ENCODE data around the gene AGO3. TPM values are rescaled to one million over a fixed set of nuclear protein-coding genes. Genes with fewer than 3 reads are reported as not detected.
A peak's percentile ranks its signal among the peaks of the same experiment; 100 is the strongest.
"Not testable (repeated sequence)": the region's sequence is repeated elsewhere in the genome, so short reads cannot be mapped to it uniquely, and the experiment has no call there.

The AGO3 gene
- polyA plus RNA-seq, 2 donors: 2.6 to 3.2 TPM

GRCh38 chr1:36023098-36023769 lies 92.3 kb downstream of the AGO3 start:
- Histone ChIP-seq H3K36me3 (ENCODE audit: control insufficient read depth in 2 of 2, insufficient read depth in 2 of 2, low read length in 1 of 2) (no peaks in the 10 kb centered on the region), H3K9me3 (ENCODE audit: control insufficient read depth in 2 of 2, insufficient read depth in 1 of 2, low read depth in 1 of 2, low read length in 1 of 2) (no peaks in the 10 kb centered on the region), H3K4me1 (ENCODE audit: control insufficient read depth in 2 of 2, insufficient read depth in 2 of 2, low read length in 1 of 2) (no peaks in the 10 kb centered on the region), H3K4me3 (ENCODE audit: low read depth in 1 of 2, low read length in 2 of 2) (no peak overlapping the region), H3K27ac (ENCODE audit: low read depth in 2 of 2, low read length in 1 of 2) (peak overlapping the region in 1 of 2 donors; percentile 35), H3K27me3 (ENCODE audit: control insufficient read depth in 1 of 2, insufficient read depth in 2 of 2, low read length in 2 of 2) (no peaks in the 10 kb centered on the region)
- WGBS, 2 donors: 44 to 55% methylated on average over 5 of the region's 5 CpGs

- not testable (repeated sequence) for H3K9me3 ChIP-seq (ENCODE audit: control insufficient read depth in 2 of 2, insufficient read depth in 1 of 2, low read depth in 1 of 2, low read length in 1 of 2); H3K27ac ChIP-seq (ENCODE audit: low read depth in 2 of 2, low read length in 1 of 2); H3K4me1 ChIP-seq (ENCODE audit: control insufficient read depth in 2 of 2, insufficient read depth in 2 of 2, low read length in 1 of 2); H3K27me3 ChIP-seq (ENCODE audit: control insufficient read depth in 1 of 2, insufficient read depth in 2 of 2, low read length in 2 of 2); H3K4me3 ChIP-seq (ENCODE audit: low read depth in 1 of 2, low read length in 2 of 2); H3K36me3 ChIP-seq (ENCODE audit: control insufficient read depth in 2 of 2, insufficient read depth in 2 of 2, low read length in 1 of 2)
- 95% methylated on average over 3 of the region's 3 CpGs for WGBS, 2 donors
Observed at GRCh38 chr1:36024024-36024423, 93.1 kb downstream of the AGO3 start.

DNA sequence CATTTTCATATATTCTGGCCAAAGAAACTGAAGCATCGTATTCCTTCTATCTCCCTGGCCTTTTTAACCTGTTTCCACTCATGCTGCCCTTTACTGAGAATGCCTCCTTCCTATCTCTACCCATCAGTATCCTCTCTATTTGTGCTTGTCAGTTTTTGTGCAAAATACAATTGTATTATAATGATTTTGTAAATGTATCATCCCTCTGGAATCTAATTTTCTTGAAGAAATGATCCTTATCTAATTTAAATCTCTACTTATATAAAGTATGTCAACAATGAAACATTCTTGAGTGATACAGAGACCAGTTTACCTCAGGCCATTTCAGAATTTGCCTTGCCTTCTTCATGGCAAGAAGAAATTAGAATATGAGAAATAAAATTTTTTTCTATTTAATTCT lies 93.9 kb downstream of the AGO3 start:
- 94 to 100% methylated on average over 1 of the region's 1 CpG for WGBS, 2 donors
- Histone ChIP-seq H3K27ac (ENCODE audit: low read depth in 2 of 2, low read length in 1 of 2) (no peak overlapping the region), H3K4me3 (ENCODE audit: low read depth in 1 of 2, low read length in 2 of 2) (no peak overlapping the region), H3K9me3 (ENCODE audit: control insufficient read depth in 2 of 2, insufficient read depth in 1 of 2, low read depth in 1 of 2, low read length in 1 of 2) (no peaks in the 10 kb centered on the region), H3K36me3 (ENCODE audit: control insufficient read depth in 2 of 2, insufficient read depth in 2 of 2, low read length in 1 of 2) (no peaks in the 10 kb centered on the region), H3K4me1 (ENCODE audit: control insufficient read depth in 2 of 2, insufficient read depth in 2 of 2, low read length in 1 of 2) (no peaks in the 10 kb centered on the region), H3K27me3 (ENCODE audit: control insufficient read depth in 1 of 2, insufficient read depth in 2 of 2, low read length in 2 of 2) (no peaks in the 10 kb centered on the region)

- Histone ChIP-seq H3K4me1 (ENCODE audit: control insufficient read depth in 2 of 2, insufficient read depth in 2 of 2, low read length in 1 of 2) (no peaks in the 10 kb centered on the region), H3K36me3 (ENCODE audit: control insufficient read depth in 2 of 2, insufficient read depth in 2 of 2, low read length in 1 of 2) (no peaks in the 10 kb centered on the region), H3K27ac (ENCODE audit: low read depth in 2 of 2, low read length in 1 of 2) (no peak overlapping the region), H3K4me3 (ENCODE audit: low read depth in 1 of 2, low read length in 2 of 2) (no peak overlapping the region), H3K9me3 (ENCODE audit: control insufficient read depth in 2 of 2, insufficient read depth in 1 of 2, low read depth in 1 of 2, low read length in 1 of 2) (no peaks in the 10 kb centered on the region), H3K27me3 (ENCODE audit: control insufficient read depth in 1 of 2, insufficient read depth in 2 of 2, low read length in 2 of 2) (no peaks in the 10 kb centered on the region)
- WGBS, 2 donors: 91 to 92% methylated on average over 3 of the region's 3 CpGs
Observed at GRCh38 chr1:36027766-36028165, 96.9 kb downstream of the AGO3 start.

DNA sequence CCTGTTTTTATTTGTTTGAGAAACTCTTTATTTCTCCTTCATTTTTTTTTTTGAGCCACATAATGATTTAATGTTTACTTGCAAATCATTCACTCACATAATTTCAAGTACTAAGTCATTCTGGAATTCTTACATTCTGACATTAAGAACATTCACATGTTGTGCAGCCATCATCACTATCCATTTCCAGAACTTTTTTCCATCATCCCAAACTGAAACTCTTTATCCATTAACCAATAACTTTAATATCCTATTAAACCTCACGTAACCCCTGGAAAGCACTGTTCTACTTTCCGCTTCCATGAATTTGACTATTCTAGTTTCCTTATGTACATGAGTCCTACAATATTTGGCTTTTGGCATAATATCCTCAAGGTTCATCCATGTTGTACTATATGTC lies 100.5 kb downstream of the AGO3 start:
- Histone ChIP-seq H3K4me1 (ENCODE audit: control insufficient read depth in 2 of 2, insufficient read depth in 2 of 2, low read length in 1 of 2) (no peaks in the 10 kb centered on the region), H3K27me3 (ENCODE audit: control insufficient read depth in 1 of 2, insufficient read depth in 2 of 2, low read length in 2 of 2) (no peaks in the 10 kb centered on the region), H3K9me3 (ENCODE audit: control insufficient read depth in 2 of 2, insufficient read depth in 1 of 2, low read depth in 1 of 2, low read length in 1 of 2) (no peaks in the 10 kb centered on the region), H3K27ac (ENCODE audit: low read depth in 2 of 2, low read length in 1 of 2) (no peak overlapping the region), H3K36me3 (ENCODE audit: control insufficient read depth in 2 of 2, insufficient read depth in 2 of 2, low read length in 1 of 2) (no peaks in the 10 kb centered on the region), H3K4me3 (ENCODE audit: low read depth in 1 of 2, low read length in 2 of 2) (no peak overlapping the region)
- 97 to 99% methylated on average over 2 of the region's 2 CpGs for whole genome bisulfite sequencing, 2 donors

- Histone ChIP-seq H3K27ac (ENCODE audit: low read depth in 2 of 2, low read length in 1 of 2) (no peak overlapping the region), H3K9me3 (ENCODE audit: control insufficient read depth in 2 of 2, insufficient read depth in 1 of 2, low read depth in 1 of 2, low read length in 1 of 2) (no peaks in the 10 kb centered on the region), H3K27me3 (ENCODE audit: control insufficient read depth in 1 of 2, insufficient read depth in 2 of 2, low read length in 2 of 2) (no peaks in the 10 kb centered on the region), H3K36me3 (ENCODE audit: control insufficient read depth in 2 of 2, insufficient read depth in 2 of 2, low read length in 1 of 2) (no peaks in the 10 kb centered on the region), H3K4me1 (ENCODE audit: control insufficient read depth in 2 of 2, insufficient read depth in 2 of 2, low read length in 1 of 2) (no peaks in the 10 kb centered on the region), H3K4me3 (ENCODE audit: low read depth in 1 of 2, low read length in 2 of 2) (no peak overlapping the region)
Observed at GRCh38 chr1:36034692-36035091, 103.8 kb downstream of the AGO3 start.

GRCh38 chr1:36035154-36035553 lies 104.2 kb downstream of the AGO3 start:
- 83 to 94% methylated on average over 3 of the region's 3 CpGs for WGBS, 2 donors
- no peaks in the 10 kb centered on the region for H3K4me1 ChIP-seq (ENCODE audit: control insufficient read depth in 2 of 2, insufficient read depth in 2 of 2, low read length in 1 of 2)
- no peak overlapping the region for H3K4me3 ChIP-seq (ENCODE audit: low read depth in 1 of 2, low read length in 2 of 2)
- H3K9me3 ChIP-seq (ENCODE audit: control insufficient read depth in 2 of 2, insufficient read depth in 1 of 2, low read depth in 1 of 2, low read length in 1 of 2): no peaks in the 10 kb centered on the region
- no peaks in the 10 kb centered on the region for H3K36me3 ChIP-seq (ENCODE audit: control insufficient read depth in 2 of 2, insufficient read depth in 2 of 2, low read length in 1 of 2)
- no peaks in the 10 kb centered on the region for H3K27me3 ChIP-seq (ENCODE audit: control insufficient read depth in 1 of 2, insufficient read depth in 2 of 2, low read length in 2 of 2)
- no peak overlapping the region for H3K27ac ChIP-seq (ENCODE audit: low read depth in 2 of 2, low read length in 1 of 2)

DNA sequence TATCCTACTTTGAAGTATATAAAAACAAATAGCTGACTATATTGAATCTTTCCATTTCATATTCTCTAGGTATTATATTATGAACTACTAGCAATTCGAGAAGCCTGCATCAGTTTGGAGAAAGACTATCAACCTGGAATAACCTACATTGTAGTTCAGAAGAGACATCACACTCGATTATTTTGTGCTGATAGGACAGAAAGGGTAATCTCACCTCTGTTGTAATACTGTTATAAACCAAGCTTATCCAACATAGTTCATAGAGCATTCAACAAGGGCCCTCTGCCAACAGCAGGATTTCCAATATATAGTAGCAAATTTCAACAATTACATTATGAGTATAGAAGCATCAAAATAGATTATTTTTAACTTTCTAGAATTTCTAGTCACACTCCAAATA lies 109.3 kb downstream of the AGO3 start:
- no peaks in the 10 kb centered on the region for H3K36me3 ChIP-seq (ENCODE audit: control insufficient read depth in 2 of 2, insufficient read depth in 2 of 2, low read length in 1 of 2)
- H3K27me3 ChIP-seq (ENCODE audit: control insufficient read depth in 1 of 2, insufficient read depth in 2 of 2, low read length in 2 of 2): no peaks in the 10 kb centered on the region
- H3K9me3 ChIP-seq (ENCODE audit: control insufficient read depth in 2 of 2, insufficient read depth in 1 of 2, low read depth in 1 of 2, low read length in 1 of 2): no peaks in the 10 kb centered on the region
- 84 to 85% methylated on average over 2 of the region's 2 CpGs for WGBS, 2 donors
- no peaks in the 10 kb centered on the region for H3K4me1 ChIP-seq (ENCODE audit: control insufficient read depth in 2 of 2, insufficient read depth in 2 of 2, low read length in 1 of 2)
- H3K4me3 ChIP-seq (ENCODE audit: low read depth in 1 of 2, low read length in 2 of 2): no peak overlapping the region
- no peak overlapping the region for H3K27ac ChIP-seq (ENCODE audit: low read depth in 2 of 2, low read length in 1 of 2)

GRCh38 chr1:36051821-36052220 lies 120.9 kb downstream of the AGO3 start:
- H3K36me3 ChIP-seq (ENCODE audit: control insufficient read depth in 2 of 2, insufficient read depth in 2 of 2, low read length in 1 of 2): no peaks in the 10 kb centered on the region
- no peak overlapping the region for H3K27ac ChIP-seq (ENCODE audit: low read depth in 2 of 2, low read length in 1 of 2)
- no peaks in the 10 kb centered on the region for H3K27me3 ChIP-seq (ENCODE audit: control insufficient read depth in 1 of 2, insufficient read depth in 2 of 2, low read length in 2 of 2)

DNA sequence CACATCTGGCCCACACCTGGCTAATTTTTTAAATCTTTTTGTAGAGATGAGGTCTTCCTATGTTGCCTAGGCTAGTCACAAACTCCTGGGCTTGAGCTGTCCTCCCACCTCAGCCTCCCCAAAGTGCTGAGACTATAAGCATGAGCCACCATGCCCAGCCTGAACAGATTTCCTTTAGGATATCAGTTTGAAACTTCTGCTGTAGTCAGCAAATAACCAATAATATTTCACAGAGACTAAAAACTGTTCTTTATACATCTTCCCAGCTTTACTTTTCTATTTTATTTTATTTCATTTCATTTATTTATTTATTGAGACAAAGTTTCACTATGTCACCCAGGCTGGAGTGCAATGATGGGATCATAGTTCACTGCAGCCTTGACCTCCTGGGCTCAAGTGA lies 123.1 kb downstream of the AGO3 start:
- Histone ChIP-seq H3K9me3 (ENCODE audit: control insufficient read depth in 2 of 2, insufficient read depth in 1 of 2, low read depth in 1 of 2, low read length in 1 of 2) (no peaks in the 10 kb centered on the region), H3K27me3 (ENCODE audit: control insufficient read depth in 1 of 2, insufficient read depth in 2 of 2, low read length in 2 of 2) (no peaks in the 10 kb centered on the region), H3K4me1 (ENCODE audit: control insufficient read depth in 2 of 2, insufficient read depth in 2 of 2, low read length in 1 of 2) (no peaks in the 10 kb centered on the region), H3K4me3 (ENCODE audit: low read depth in 1 of 2, low read length in 2 of 2) (no peak overlapping the region), H3K36me3 (ENCODE audit: control insufficient read depth in 2 of 2, insufficient read depth in 2 of 2, low read length in 1 of 2) (no peaks in the 10 kb centered on the region), H3K27ac (ENCODE audit: low read depth in 2 of 2, low read length in 1 of 2) (no peak overlapping the region)

More at GRCh38 chr1:36051821-36052220, 120.9 kb downstream of the AGO3 start:
- Histone ChIP-seq H3K4me1 (ENCODE audit: control insufficient read depth in 2 of 2, insufficient read depth in 2 of 2, low read length in 1 of 2) (no peaks in the 10 kb centered on the region), H3K4me3 (ENCODE audit: low read depth in 1 of 2, low read length in 2 of 2) (no peak overlapping the region), H3K9me3 (ENCODE audit: control insufficient read depth in 2 of 2, insufficient read depth in 1 of 2, low read depth in 1 of 2, low read length in 1 of 2) (no peaks in the 10 kb centered on the region)

Measured in esophagus (tissue), 2 donors.